Prostate gland (tissue), 2 donors: ENCODE results near the gene MATN1.

Experiments used
- CTCF ChIP-seq, 4 experiments: fragments of 200-600 bp in 2 of 4; fragments of 450-650 bp in 2 of 4; sonication (generic) in 2 of 4; IDR thresholded peaks; 1 replicate in 3 of 4; 2 replicates in 1 of 4; pipeline ENCODE4 v1.5.1; 2016 to 2019; ENCODE audit warnings: antibody characterized with exemption in 4 of 4, mild to moderate bottlenecking in 2 of 4, moderate library complexity in 2 of 4
- POLR2A ChIP-seq: fragments of 450-650 bp; IDR thresholded peaks from one replicate; pipeline ENCODE4 v1.6.1; 2016; ENCODE audit warnings: antibody characterized with exemption, mild to moderate bottlenecking
- POLR2AphosphoS5 ChIP-seq: sonication (generic); formaldehyde crosslinking; IDR thresholded peaks from one replicate; pipeline ENCODE4 v1.6.1; 2017; ENCODE audit warnings: antibody characterized with exemption

- TF ChIP-seq POLR2A (no peak), CTCF (IDR thresholded peaks at IDR 0.05) (no peak), POLR2AphosphoS5 (no peak)
These were observed 40.7 kb downstream of the MATN1 start for GRCh38 chr1:30682396-30683275.
